Mesenchymal stem cell (in vitro differentiated cells and primary cell): Measurements from ENCODE around the gene PLGRKT.
A peak's percentile ranks its signal among the peaks of the same experiment; 100 is the strongest.

Experiments used
- DNase-seq: peaks from one replicate; pipeline ENCODE4 v3.0.0-alpha.2; 2013
- H2AFZ ChIP-seq: one replicate; pipeline ENCODE4 v1.6.1; 2013; ENCODE audit warnings: low read depth, mild to moderate bottlenecking, control low read depth, inconsistent platforms, low read length, moderate library complexity
- H2AK5ac ChIP-seq: 2 replicates; pipeline ENCODE4 v1.6.1; 2013; ENCODE audit warnings: low read length, moderate library complexity, mild to moderate bottlenecking, inconsistent platforms; ENCODE audit not compliant: severe bottlenecking
- H2BK120ac ChIP-seq: one replicate; pipeline ENCODE4 v1.6.1; 2013; ENCODE audit warnings: low read depth, mild to moderate bottlenecking, inconsistent platforms, low read length, moderate library complexity
- H2BK12ac ChIP-seq, 2 experiments: one replicate each; pipeline ENCODE4 v1.6.1; 2013; ENCODE audit warnings: inconsistent platforms in 2 of 2, low read length in 2 of 2, mild to moderate bottlenecking in 2 of 2, moderate library complexity in 2 of 2, control low read depth in 1 of 2
- H2BK15ac ChIP-seq: one replicate; pipeline ENCODE4 v1.6.1; 2013; ENCODE audit warnings: mild to moderate bottlenecking, low read depth, inconsistent platforms; ENCODE audit not compliant: poor library complexity, severe bottlenecking
- H2BK5ac ChIP-seq: 2 replicates; pipeline ENCODE4 v1.6.1; 2013; ENCODE audit warnings: low read depth, mild to moderate bottlenecking, low read length, control low read depth, inconsistent platforms; ENCODE audit not compliant: poor library complexity, severe bottlenecking
- H3K14ac ChIP-seq, 2 experiments: one replicate each; pipeline ENCODE4 v1.6.1; 2013; ENCODE audit warnings: inconsistent platforms in 2 of 2, low read length in 2 of 2, control low read depth in 1 of 2, mild to moderate bottlenecking in 1 of 2, moderate library complexity in 1 of 2
- H3K18ac ChIP-seq, 2 experiments: one replicate each; pipeline ENCODE4 v1.6.1; 2013; ENCODE audit warnings: inconsistent platforms in 2 of 2, low read length in 2 of 2, control low read depth in 1 of 2, low read depth in 1 of 2, mild to moderate bottlenecking in 1 of 2
- H3K23ac ChIP-seq, 2 experiments: one replicate each; pipeline ENCODE4 v1.6.1; 2013; ENCODE audit warnings: inconsistent platforms in 2 of 2, low read length in 2 of 2, mild to moderate bottlenecking in 2 of 2, moderate library complexity in 2 of 2, control low read depth in 1 of 2
- H3K27ac ChIP-seq: 2 replicates; pipeline ENCODE4 v1.5.1; 2013; ENCODE audit warnings: mild to moderate bottlenecking, moderate library complexity, low read length, control low read depth, inconsistent platforms; ENCODE audit not compliant: poor library complexity, severe bottlenecking
- H3K27me3 ChIP-seq, 2 experiments: 2 replicates each; pipeline versions ENCODE4 v1.6.1 to v1.7.0; 2013; ENCODE audit warnings: low read length in 2 of 2, mild to moderate bottlenecking in 2 of 2, moderate library complexity in 2 of 2, control low read depth in 1 of 2, inconsistent platforms in 1 of 2; ENCODE audit not compliant: control insufficient read depth in 1 of 2, insufficient read depth in 1 of 2
- H3K36me3 ChIP-seq, 2 experiments: 2 replicates each; pipeline versions ENCODE4 v1.6.1 to v1.7.0; 2013; ENCODE audit warnings: low read length in 2 of 2, control low read depth in 1 of 2, inconsistent platforms in 1 of 2, low read depth in 1 of 2, mild to moderate bottlenecking in 1 of 2; ENCODE audit not compliant: insufficient read depth in 2 of 2, control insufficient read depth in 1 of 2
- H3K4ac ChIP-seq, 2 experiments: one replicate each; pipeline ENCODE4 v1.6.1; 2013; ENCODE audit warnings: inconsistent platforms in 2 of 2, low read length in 2 of 2, mild to moderate bottlenecking in 2 of 2, moderate library complexity in 2 of 2, control low read depth in 1 of 2, low read depth in 1 of 2
- H3K4me1 ChIP-seq: 2 replicates; pipeline ENCODE4 v1.6.1; 2013; ENCODE audit warnings: low read depth, low read length, control low read depth; ENCODE audit not compliant: control insufficient read depth, insufficient read depth
- H3K4me2 ChIP-seq: 2 replicates; pipeline ENCODE4 v1.6.1; 2013; ENCODE audit warnings: low read length, mild to moderate bottlenecking, inconsistent platforms; ENCODE audit not compliant: poor library complexity, severe bottlenecking
- H3K4me3 ChIP-seq, 2 experiments: 2 replicates each; pipeline versions ENCODE4 v1.5.1 to v1.7.0; 2013; ENCODE audit warnings: low read length in 2 of 2, mild to moderate bottlenecking in 2 of 2, control low read depth in 1 of 2, low read depth in 1 of 2; ENCODE audit not compliant: insufficient read depth in 1 of 2
- H3K79me1 ChIP-seq: replicated peaks from 2 replicates; pipeline ENCODE4 v1.6.1; 2013; ENCODE audit warnings: mild to moderate bottlenecking, control low read depth, low read length, inconsistent platforms; ENCODE audit not compliant: poor library complexity, severe bottlenecking
- H3K9ac ChIP-seq: 2 replicates; pipeline ENCODE4 v1.7.0; 2013; ENCODE audit warnings: mild to moderate bottlenecking, low read length, moderate library complexity
- H3K9me3 ChIP-seq: 2 replicates; pipeline ENCODE4 v1.7.0; 2013; ENCODE audit warnings: mild to moderate bottlenecking, low read length; ENCODE audit not compliant: control insufficient read depth
- H4K8ac ChIP-seq: one replicate; pipeline ENCODE4 v1.6.1; 2013; ENCODE audit warnings: inconsistent platforms, mild to moderate bottlenecking, low read length, moderate library complexity
- H4K91ac ChIP-seq: one replicate; pipeline ENCODE4 v1.6.1; 2013; ENCODE audit warnings: mild to moderate bottlenecking, low read length, inconsistent platforms
- WGBS: methylation state at CpG from one replicate; pipeline ENCODE4 v1.1.7; 2013; ENCODE audit warnings: mixed read lengths; 5-methylcytosine and 5-hydroxymethylcytosine counted together

Gene PLGRKT

DNA sequence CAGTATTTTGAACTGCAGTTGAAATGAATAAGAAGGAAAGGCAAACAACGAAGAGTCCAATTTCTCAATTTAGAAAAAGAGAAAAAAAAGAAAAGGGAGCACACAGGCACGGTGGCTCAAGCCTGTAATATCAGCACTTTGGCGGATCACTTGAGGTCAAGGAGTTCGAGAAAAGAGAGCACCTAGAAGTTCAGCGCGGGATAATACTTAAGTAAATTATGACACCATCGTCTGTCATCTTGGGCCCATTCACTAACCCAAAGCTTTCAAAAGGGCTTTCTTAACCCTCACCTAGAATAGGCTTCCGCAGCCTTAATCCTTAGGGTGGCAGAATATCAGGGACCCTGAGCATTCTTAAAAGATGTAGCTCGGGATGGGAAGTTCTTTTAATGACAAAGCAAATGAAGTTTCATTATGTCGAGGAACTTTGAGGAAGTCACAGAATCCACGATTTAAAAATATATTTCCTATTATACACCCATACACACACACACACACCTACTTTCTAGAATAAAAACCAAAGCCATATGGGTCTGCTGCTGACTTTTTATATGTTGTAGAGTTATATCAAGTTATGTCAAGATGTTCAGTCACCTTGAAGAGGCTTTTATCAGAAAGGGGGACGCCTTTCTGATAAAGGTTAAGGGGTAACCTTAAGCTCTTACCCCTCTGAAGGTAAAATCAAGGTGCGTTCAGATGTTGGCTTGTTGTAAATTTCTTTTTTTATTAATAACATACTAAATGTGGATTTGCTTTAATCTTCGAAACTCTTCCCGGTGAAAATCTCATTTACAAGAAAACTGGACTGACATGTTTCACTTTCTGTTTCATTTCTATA, 12.0 kb upstream of the PLGRKT start:
- Histone ChIP-seq H2BK12ac (no peak overlapping the region), H3K36me3 (no peaks in the 10 kb centered on the region), H3K4me2 (peak overlapping the region; percentile 70), H3K27me3 (no peaks in the 10 kb centered on the region), H3K27ac (peak overlapping the region; percentile 51), H3K9ac (peak overlapping the region; percentile 91), H4K8ac (no peak overlapping the region), H3K23ac (no peak overlapping the region), H3K79me1 (peaks cover 2% of the 10 kb centered on the region), H4K91ac (no peak overlapping the region), H2AK5ac (peak overlapping the region; percentile 35), H3K14ac (no peak overlapping the region), H3K9me3 (no peaks in the 10 kb centered on the region), H2BK15ac (no peak overlapping the region), H3K4me1 (peaks cover 3% of the 10 kb centered on the region), H2BK120ac (no peak overlapping the region), H3K4me3 (peak overlapping the region in 1 of 2 experiments; percentile 84), H2AFZ (no peak overlapping the region), H3K4ac (no peak overlapping the region), H3K18ac (no peak overlapping the region), H2BK5ac (no peak overlapping the region)
- no peak for DNase-seq
- WGBS = 80% methylated on average over 11 of the region's 15 CpGs

DNA sequence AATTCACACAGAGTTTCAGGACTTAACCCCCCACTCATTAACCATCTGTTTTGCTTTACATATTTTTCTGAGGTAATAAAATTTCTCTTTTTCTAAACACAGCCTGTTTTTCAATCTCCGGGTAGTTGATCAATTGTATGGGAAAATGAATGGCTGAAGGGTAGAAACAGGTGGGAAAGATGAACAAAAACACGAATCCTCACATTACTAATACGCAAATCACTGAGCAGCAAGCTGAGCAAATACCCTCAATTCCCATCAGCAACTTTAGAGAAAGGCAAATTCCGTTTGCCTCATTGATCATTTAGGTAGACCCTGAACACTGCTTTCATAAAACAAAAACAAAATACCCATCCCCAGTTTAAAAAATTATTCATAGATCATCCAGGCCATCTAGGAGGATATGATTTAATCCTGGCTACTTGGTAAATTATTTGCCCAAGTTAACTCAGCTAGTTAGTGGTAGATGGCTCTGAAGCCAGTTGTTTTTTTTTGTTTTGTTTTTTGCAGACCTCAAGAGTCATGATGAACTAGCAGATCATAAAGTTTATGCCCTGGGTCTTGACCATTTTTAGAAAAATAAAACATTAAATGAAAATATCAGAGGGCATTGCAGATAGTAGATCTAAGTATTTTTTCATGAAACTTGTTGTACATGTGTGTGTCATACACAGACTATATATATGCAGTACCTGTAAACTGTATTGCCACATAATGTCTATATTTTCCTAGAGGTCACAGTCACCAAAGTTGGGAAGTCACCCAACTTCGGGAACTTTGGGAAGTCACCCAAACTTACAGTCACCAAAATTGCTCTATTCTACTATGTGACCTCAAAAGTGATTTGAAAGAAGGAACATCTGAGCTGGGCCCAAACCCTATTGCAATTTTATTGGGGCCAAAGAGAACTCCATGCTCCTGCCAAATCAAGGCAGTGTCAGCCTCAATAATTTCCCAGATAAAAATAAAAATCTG, 11.0 kb upstream of the PLGRKT start:
- Histone ChIP-seq H4K91ac (no peak overlapping the region), H3K9ac (no peak overlapping the region), H2BK12ac (no peak overlapping the region), H2BK15ac (no peak overlapping the region), H2BK5ac (no peak overlapping the region), H2AK5ac (no peak overlapping the region), H2BK120ac (no peak overlapping the region), H2AFZ (no peak overlapping the region), H3K36me3 (no peaks in the 10 kb centered on the region), H3K79me1 (peaks cover 2% of the 10 kb centered on the region), H3K18ac (no peak overlapping the region), H3K4me2 (no peak overlapping the region), H3K4me1 (peaks cover 3% of the 10 kb centered on the region), H4K8ac (no peak overlapping the region), H3K14ac (no peak overlapping the region), H3K9me3 (no peaks in the 10 kb centered on the region), H3K23ac (no peak overlapping the region), H3K4me3 (peak overlapping the region in 1 of 2 experiments; percentile 84), H3K27me3 (no peaks in the 10 kb centered on the region), H3K27ac (no peak overlapping the region), H3K4ac (no peak overlapping the region)
- WGBS = 97% methylated on average over 4 of the region's 5 CpGs
- no peak for DNase-seq

DNA sequence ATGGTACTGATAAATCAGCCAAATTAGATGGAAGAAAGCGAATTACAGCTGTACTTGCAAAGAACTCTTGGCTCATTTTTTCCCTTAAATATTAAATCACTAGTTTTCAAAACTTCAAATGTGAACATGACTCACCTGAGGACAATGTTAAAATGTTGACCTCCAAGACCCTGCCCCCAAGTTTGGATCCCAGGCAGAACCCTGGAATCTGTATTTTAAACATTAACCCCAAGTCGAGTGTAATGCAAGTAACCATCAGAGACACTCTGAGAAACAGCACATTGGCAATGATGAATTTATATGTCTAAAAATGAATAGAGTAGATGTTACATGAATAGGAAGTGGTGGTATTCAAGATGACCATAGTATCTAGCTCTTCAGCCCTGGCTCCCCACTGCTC, 10.3 kb upstream of the PLGRKT start:
- H4K8ac ChIP-seq = no peak overlapping the region
- H3K9ac ChIP-seq = no peak overlapping the region
- no peak overlapping the region for H3K18ac ChIP-seq

DNA sequence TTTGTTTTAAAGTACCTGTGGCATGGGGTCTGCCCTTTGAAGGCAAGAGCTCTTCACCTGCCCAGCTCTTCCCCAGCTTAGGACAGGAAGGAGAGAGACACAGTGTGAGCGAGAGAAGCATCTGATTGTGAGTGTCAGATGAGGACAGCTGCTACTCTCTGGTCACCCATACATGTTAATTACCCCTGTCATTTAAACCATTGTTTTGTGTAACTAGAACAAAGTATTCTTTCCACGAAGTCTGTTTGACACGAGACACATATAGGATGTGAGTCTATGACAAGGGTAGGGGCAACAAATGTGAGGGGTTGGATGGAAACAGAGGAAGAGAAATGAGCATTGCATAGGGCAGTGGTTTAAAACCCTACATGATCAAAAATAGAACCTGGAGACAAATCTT, 9.6 kb upstream of the PLGRKT start:
- Histone ChIP-seq H2BK5ac (no peak overlapping the region), H3K27me3 (no peaks in the 10 kb centered on the region), H3K23ac (no peak overlapping the region), H3K9ac (no peak overlapping the region), H4K8ac (no peak overlapping the region), H3K36me3 (no peaks in the 10 kb centered on the region), H3K14ac (no peak overlapping the region), H2AK5ac (no peak overlapping the region), H2BK120ac (no peak overlapping the region), H3K79me1 (peaks cover 2% of the 10 kb centered on the region), H3K9me3 (no peaks in the 10 kb centered on the region), H3K27ac (no peak overlapping the region), H3K18ac (no peak overlapping the region), H2AFZ (no peak overlapping the region), H3K4me1 (peaks cover 2% of the 10 kb centered on the region), H3K4me3 (no peak overlapping the region), H3K4ac (no peak overlapping the region), H2BK12ac (peak overlapping the region in 1 of 2 experiments; percentile 15), H2BK15ac (no peak overlapping the region), H3K4me2 (no peak overlapping the region), H4K91ac (no peak overlapping the region)
- DNase-seq = no peak
- 82% methylated on average over 2 of the region's 3 CpGs for WGBS

More for the DNA sequence above, 10.3 kb upstream of the PLGRKT start:
- Histone ChIP-seq H3K4me1 (peaks cover 2% of the 10 kb centered on the region), H3K4me3 (no peak overlapping the region), H2BK12ac (no peak overlapping the region), H2AFZ (no peak overlapping the region), H3K79me1 (peaks cover 2% of the 10 kb centered on the region), H3K23ac (no peak overlapping the region), H2BK15ac (no peak overlapping the region), H3K9me3 (no peaks in the 10 kb centered on the region), H3K14ac (no peak overlapping the region), H3K27ac (no peak overlapping the region), H2BK5ac (no peak overlapping the region), H3K4me2 (no peak overlapping the region), H2BK120ac (no peak overlapping the region), H3K27me3 (no peaks in the 10 kb centered on the region), H3K4ac (no peak overlapping the region), H4K91ac (no peak overlapping the region), H3K36me3 (no peaks in the 10 kb centered on the region), H2AK5ac (no peak overlapping the region)
- DNase-seq = no peak
- 100% methylated on average over 1 of the region's 2 CpGs for WGBS
